PC-9 (cell line): ENCODE results near the gene SPATA21. TPM values are rescaled to one million over a fixed set of nuclear protein-coding genes. Genes with fewer than 3 reads are reported as not detected.
"Not testable (repeated sequence)": the region's sequence is repeated elsewhere in the genome, so short reads cannot be mapped to it uniquely, and the experiment has no call there.

ENCODE experiments used
- BruUV-seq: library from RNA; stranded (reverse); fragments of 400-500 nt; replicated peaks from 2 replicates; lab custom pipeline; 2021; lab: Mats Ljungman, UMichigan
- CTCF ChIA-PET: fragments of 300-600 bp; sonication (Branson Sonifier 250); formaldehyde crosslinking; loops from one replicate; lab custom pipeline; 2022; ENCODE audit warnings: antibody characterized with exemption; lab: Charles Lee
- POLR2A ChIA-PET: fragments of 300-600 bp; sonication (Branson Sonifier 250); formaldehyde crosslinking; loops from one replicate; lab custom pipeline; 2022; ENCODE audit warnings: antibody characterized with exemption; ENCODE audit not compliant: unreplicated experiment; lab: Charles Lee
- DNase-seq, 2 experiments: peaks; one replicate each; pipeline versions ENCODE4 v3.0.0 to v3.0.0-alpha.2; 2015 to 2022; ENCODE audit warnings: mixed read lengths in 1 of 2
- H2AFZ ChIP-seq: fragments of 200-600 bp; sonication (generic); 2 replicates; pipeline ENCODE4 v1.8.1; 2017; ENCODE audit warnings: antibody characterized with exemption
- H3F3A ChIP-seq: fragments of 200-600 bp; sonication (generic); 2 replicates; pipeline ENCODE4 v1.8.1; 2017; ENCODE audit warnings: antibody characterized with exemption, mild to moderate bottlenecking, low read depth; ENCODE audit not compliant: insufficient read depth
- H3K27ac ChIP-seq: fragments of 200-600 bp; sonication (generic); 2 replicates; pipeline ENCODE4 v1.6.1; 2016; ENCODE audit warnings: mixed run types
- H3K27me3 ChIP-seq: fragments of 200-600 bp; sonication (generic); 2 replicates; pipeline ENCODE4 v1.6.1; 2016; ENCODE audit warnings: low read depth, mixed run types; ENCODE audit not compliant: insufficient read depth
- H3K36me3 ChIP-seq: fragments of 200-600 bp; sonication (generic); 2 replicates; pipeline ENCODE4 v1.6.1; 2016; ENCODE audit warnings: low read depth, mixed run types
- H3K4me1 ChIP-seq: fragments of 200-600 bp; sonication (generic); replicated peaks from 2 replicates; pipeline ENCODE4 v1.6.1; 2016; ENCODE audit warnings: mixed run types; ENCODE audit not compliant: insufficient read depth
- H3K4me2 ChIP-seq: fragments of 200-600 bp; sonication (generic); 2 replicates; pipeline ENCODE4 v1.6.1; 2017; ENCODE audit warnings: mixed run types
- H3K4me3 ChIP-seq: fragments of 200-600 bp; sonication (generic); 2 replicates; pipeline ENCODE4 v1.6.1; 2016; ENCODE audit warnings: mixed run types
- H3K79me2 ChIP-seq: fragments of 200-600 bp; sonication (generic); 2 replicates; pipeline ENCODE4 v1.6.1; 2017; ENCODE audit warnings: low read depth, mixed run types
- H3K9me2 ChIP-seq: fragments of 200-600 bp; sonication (generic); 2 replicates; pipeline ENCODE4 v1.8.1; 2017; ENCODE audit warnings: mild to moderate bottlenecking; ENCODE audit not compliant: insufficient read depth
- H3K9me3 ChIP-seq: fragments of 200-600 bp; sonication (generic); 2 replicates; pipeline ENCODE4 v1.8.1; 2016; ENCODE audit warnings: low read depth; ENCODE audit not compliant: insufficient read depth
- H4K20me1 ChIP-seq: fragments of 200-600 bp; sonication (generic); 2 replicates; pipeline ENCODE4 v1.8.1; 2017; ENCODE audit not compliant: insufficient read depth
- CTCF ChIP-seq: fragments of 200-600 bp; sonication (generic); conservative IDR thresholded peaks from 2 replicates; pipeline ENCODE4 v1.6.1; 2017; ENCODE audit warnings: mixed run types, antibody characterized with exemption, mild to moderate bottlenecking, moderate library complexity
- EZH2 ChIP-seq: fragments of 200-600 bp; sonication (generic); IDR thresholded peaks from 2 replicates; pipeline ENCODE4 v1.8.0; 2017; ENCODE audit warnings: antibody characterized with exemption, low read depth
- intact Hi-C: fragments of 100-400 bp; cut with micrococcal nuclease; formaldehyde crosslinking; loops from one replicate; pipeline ENCODE4 v1.10.0; 2022; ENCODE audit not compliant: unreplicated experiment
- total RNA-seq: library from RNA; stranded (reverse); gene quantifications from 2 replicates; pipeline ENCODE4 v1.2.3, GENCODE V29; 2021

Gene SPATA21
- total RNA-seq, 1 experiment from 2014 or later = not detected

GRCh38 chr1:16459352-16459925 lies 22.2 kb upstream of the SPATA21 start:
- H3K4me2 ChIP-seq = no peak overlapping the region
- H3F3A ChIP-seq = no peaks in the 10 kb centered on the region
- H4K20me1 ChIP-seq = no peaks in the 10 kb centered on the region
- H3K9me3 ChIP-seq = no peaks in the 10 kb centered on the region
- CTCF ChIA-PET = no interaction called here
- no TSS peak for BruUV-seq
- intact Hi-C loops = no loop called here
- no peak overlapping the region for H3K27ac ChIP-seq
- H2AFZ ChIP-seq = no peak overlapping the region
- no peaks in the 10 kb centered on the region for H3K9me2 ChIP-seq
- no peaks in the 10 kb centered on the region for H3K79me2 ChIP-seq
- POLR2A ChIA-PET = no interaction called here
- no peak for DNase-seq
- no peaks in the 10 kb centered on the region for H3K4me1 ChIP-seq
- no peak overlapping the region for H3K4me3 ChIP-seq
- no peaks in the 10 kb centered on the region for H3K27me3 ChIP-seq
- TF ChIP-seq CTCF (no peak), EZH2 (no peak)
- H3K36me3 ChIP-seq = no peaks in the 10 kb centered on the region

GRCh38 chr1:16458831-16459230 lies 21.6 kb upstream of the SPATA21 start:
- no peaks in the 10 kb centered on the region for H3K9me3 ChIP-seq
- H3K27ac ChIP-seq = no peak overlapping the region
- H2AFZ ChIP-seq = no peak overlapping the region
- no peaks in the 10 kb centered on the region for H3K36me3 ChIP-seq
- DNase-seq = no peak
- H3F3A ChIP-seq = no peaks in the 10 kb centered on the region
- H4K20me1 ChIP-seq = no peaks in the 10 kb centered on the region
- H3K4me1 ChIP-seq = no peaks in the 10 kb centered on the region
- POLR2A ChIA-PET = no interaction called here
- no peaks in the 10 kb centered on the region for H3K27me3 ChIP-seq
- intact Hi-C loops = no loop called here
- H3K79me2 ChIP-seq = no peaks in the 10 kb centered on the region
- no TSS peak for BruUV-seq
- no peak overlapping the region for H3K4me3 ChIP-seq
- H3K4me2 ChIP-seq = no peak overlapping the region
- TF ChIP-seq CTCF (no peak), EZH2 (no peak)
- H3K9me2 ChIP-seq = no peaks in the 10 kb centered on the region
- CTCF ChIA-PET = interaction anchor here (0.7 kb wide), 1 partner anchor 11 kb away, joined by 3 read pairs; no protein-coding TSS in a partner anchor

- BruUV-seq, H3K9me3 ChIP-seq, H3K4me2 ChIP-seq, H3K4me3 ChIP-seq, intact Hi-C loops, H3F3A ChIP-seq, H3K27ac ChIP-seq, H2AFZ ChIP-seq, CTCF ChIA-PET, H3K27me3 ChIP-seq, H4K20me1 ChIP-seq, POLR2A ChIA-PET, H3K79me2 ChIP-seq, H3K4me1 ChIP-seq, H3K9me2 ChIP-seq, H3K36me3 ChIP-seq, DNase-seq: not testable (repeated sequence)
Measured at GRCh38 chr1:16456151-16456550, 18.9 kb upstream of the SPATA21 start.

GRCh38 chr1:16454909-16455308 lies 17.7 kb upstream of the SPATA21 start:
- POLR2A ChIA-PET = not testable (repeated sequence)

More at GRCh38 chr1:16454909-16455308, 17.7 kb upstream of the SPATA21 start:
- CTCF ChIA-PET, H3K4me2 ChIP-seq, H3K27me3 ChIP-seq, DNase-seq, H3K4me3 ChIP-seq, H3K4me1 ChIP-seq, H3K79me2 ChIP-seq, H3K9me2 ChIP-seq, BruUV-seq, H3K36me3 ChIP-seq, H4K20me1 ChIP-seq, H2AFZ ChIP-seq, H3F3A ChIP-seq, H3K27ac ChIP-seq, intact Hi-C loops, H3K9me3 ChIP-seq: not testable (repeated sequence)
